ENCODE results near the gene YTHDF1.

- TF ChIP-seq, protein P1, sequence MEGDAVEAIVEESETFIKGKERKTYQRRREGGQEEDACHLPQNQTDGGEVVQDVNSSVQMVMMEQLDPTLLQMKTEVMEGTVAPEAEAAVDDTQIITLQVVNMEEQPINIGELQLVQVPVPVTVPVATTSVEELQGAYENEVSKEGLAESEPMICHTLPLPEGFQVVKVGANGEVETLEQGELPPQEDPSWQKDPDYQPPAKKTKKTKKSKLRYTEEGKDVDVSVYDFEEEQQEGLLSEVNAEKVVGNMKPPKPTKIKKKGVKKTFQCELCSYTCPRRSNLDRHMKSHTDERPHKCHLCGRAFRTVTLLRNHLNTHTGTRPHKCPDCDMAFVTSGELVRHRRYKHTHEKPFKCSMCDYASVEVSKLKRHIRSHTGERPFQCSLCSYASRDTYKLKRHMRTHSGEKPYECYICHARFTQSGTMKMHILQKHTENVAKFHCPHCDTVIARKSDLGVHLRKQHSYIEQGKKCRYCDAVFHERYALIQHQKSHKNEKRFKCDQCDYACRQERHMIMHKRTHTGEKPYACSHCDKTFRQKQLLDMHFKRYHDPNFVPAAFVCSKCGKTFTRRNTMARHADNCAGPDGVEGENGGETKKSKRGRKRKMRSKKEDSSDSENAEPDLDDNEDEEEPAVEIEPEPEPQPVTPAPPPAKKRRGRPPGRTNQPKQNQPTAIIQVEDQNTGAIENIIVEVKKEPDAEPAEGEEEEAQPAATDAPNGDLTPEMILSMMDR (IDR thresholded peaks at IDR 0.05; ENCODE audit: low read depth, low read length): no peak
- no peak for TF ChIP-seq EZH2phosphoT487 (IDR thresholded peaks at IDR 0.05; ENCODE audit: low read depth)
Observed at GRCh38 chr20:63163596-63164483, 52.1 kb downstream of the YTHDF1 start.

Data from OCI-LY3 (cell line).